HEK293 (cell line): Measurements from ENCODE around the gene CAMTA2.

Experiments used
- CTCF ChIA-PET: fragments of 350-600 bp; formaldehyde crosslinking; extraction: SDS; loops from one replicate; lab custom pipeline; 2021; ENCODE audit warnings: antibody characterized with exemption; lab: Yijun Ruan, JAX
- POLR2A ChIA-PET: fragments of 300-600 bp; formaldehyde crosslinking; extraction: SDS; loops from one replicate; lab custom pipeline; 2020; ENCODE audit warnings: antibody characterized with exemption, inconsistent platforms; lab: Yijun Ruan, JAX
- H3K27ac ChIP-seq: fragments of 200-500 bp; sonication (Bioruptor generic); 2 replicates; pipeline ENCODE4 v1.5.1; 2014; ENCODE audit warnings: low read depth, low read length, control low read depth, inconsistent platforms; ENCODE audit errors: extremely low read depth
- H3K36me3 ChIP-seq, 2 experiments: fragments of 200-500 bp in 1 of 2; sonication (Bioruptor generic) in 1 of 2; 1 replicate in 1 of 2; 2 replicates in 1 of 2; pipeline ENCODE4 v1.5.1; 2014 to 2017; ENCODE audit warnings: inconsistent platforms in 2 of 2, low read length in 2 of 2; ENCODE audit not compliant: control insufficient read depth in 2 of 2, insufficient read depth in 1 of 2
- H3K4me1 ChIP-seq: fragments of 200-500 bp; sonication (Bioruptor generic); 2 replicates; pipeline ENCODE4 v1.5.1; 2014; ENCODE audit warnings: mild to moderate bottlenecking, low read length, inconsistent platforms; ENCODE audit not compliant: control insufficient read depth, insufficient read depth
- H3K4me3 ChIP-seq: 2 replicates; pipeline ENCODE4 v1.5.1; 2011; ENCODE audit warnings: low read depth, mild to moderate bottlenecking, control low read depth, low read length, moderate library complexity
- H3K9me3 ChIP-seq: fragments of 200-500 bp; sonication (Bioruptor generic); 2 replicates; pipeline ENCODE4 v1.5.1; 2014; ENCODE audit warnings: low read depth, low read length, inconsistent platforms; ENCODE audit not compliant: control insufficient read depth, insufficient read depth
- GLI4 ChIP-seq: fragments of 450-650 bp; formaldehyde crosslinking; IDR thresholded peaks from 2 replicates; pipeline ENCODE4 v1.5.1; 2016; ENCODE audit warnings: missing biosample characterization, missing genetic modification characterization
- HOXA7 ChIP-seq: sonication (generic); formaldehyde crosslinking; IDR thresholded peaks from 2 replicates; pipeline ENCODE4 v1.8.1; 2022; ENCODE audit warnings: missing genetic modification reagents, borderline replicate concordance
- KLF1 ChIP-seq: fragments of 450-650 bp; formaldehyde crosslinking; IDR thresholded peaks from 2 replicates; pipeline ENCODE4 v1.5.1; 2016; ENCODE audit warnings: missing biosample characterization, missing genetic modification characterization
- KLF10 ChIP-seq: fragments of 450-650 bp; IDR thresholded peaks from 2 replicates; pipeline ENCODE4 v1.5.1; 2018; ENCODE audit warnings: missing biosample characterization, mild to moderate bottlenecking, missing genetic modification characterization
- RBAK ChIP-seq: fragments of 450-650 bp; formaldehyde crosslinking; IDR thresholded peaks from 2 replicates; pipeline ENCODE4 v1.5.1; 2016; ENCODE audit warnings: missing biosample characterization, missing genetic modification characterization
- ZBTB17 ChIP-seq: fragments of 450-650 bp; formaldehyde crosslinking; IDR thresholded peaks from 2 replicates; pipeline ENCODE4 v1.5.1; 2016; ENCODE audit warnings: missing biosample characterization, missing genetic modification characterization
- ZBTB20 ChIP-seq: fragments of 450-650 bp; formaldehyde crosslinking; IDR thresholded peaks from 2 replicates; pipeline ENCODE4 v1.5.1; 2016; ENCODE audit warnings: missing biosample characterization, missing genetic modification characterization
- ZBTB8A ChIP-seq: fragments of 450-650 bp; formaldehyde crosslinking; IDR thresholded peaks from 2 replicates; pipeline ENCODE4 v1.5.1; 2016; ENCODE audit warnings: missing biosample characterization, missing genetic modification characterization
- ZFP3 ChIP-seq: fragments of 450-650 bp; formaldehyde crosslinking; IDR thresholded peaks from 2 replicates; pipeline ENCODE4 v1.5.1; 2016; ENCODE audit warnings: low read depth, missing biosample characterization, missing genetic modification characterization
- ZIC2 ChIP-seq: fragments of 450-650 bp; formaldehyde crosslinking; IDR thresholded peaks from 2 replicates; pipeline ENCODE4 v1.5.1; 2016; ENCODE audit warnings: missing biosample characterization, missing genetic modification characterization
- ZNF184 ChIP-seq: fragments of 450-650 bp; IDR thresholded peaks from 2 replicates; pipeline ENCODE4 v1.5.1; 2018; ENCODE audit warnings: missing biosample characterization, mild to moderate bottlenecking, missing genetic modification characterization
- ZNF214 ChIP-seq: fragments of 450-650 bp; formaldehyde crosslinking; IDR thresholded peaks from 2 replicates; pipeline ENCODE4 v1.5.1; 2017; ENCODE audit warnings: missing biosample characterization, mild to moderate bottlenecking, missing genetic modification characterization, borderline replicate concordance
- ZNF366 ChIP-seq: fragments of 450-650 bp; formaldehyde crosslinking; conservative IDR thresholded peaks from 2 replicates; pipeline ENCODE4 v1.5.1; 2016; ENCODE audit warnings: missing biosample characterization, missing genetic modification characterization
- ZNF394 ChIP-seq: fragments of 450-650 bp; formaldehyde crosslinking; IDR thresholded peaks from 2 replicates; pipeline ENCODE4 v1.5.1; 2016; ENCODE audit warnings: missing biosample characterization, missing genetic modification characterization, mild to moderate bottlenecking, moderate library complexity, borderline replicate concordance
- ZNF560 ChIP-seq: fragments of 450-650 bp; formaldehyde crosslinking; IDR thresholded peaks from 2 replicates; pipeline ENCODE4 v1.5.1; 2017; ENCODE audit warnings: missing biosample characterization, missing genetic modification characterization, borderline replicate concordance
- ZNF561 ChIP-seq: fragments of 450-650 bp; IDR thresholded peaks from 2 replicates; pipeline ENCODE4 v1.5.1; 2018; ENCODE audit warnings: missing biosample characterization, missing genetic modification characterization, borderline replicate concordance
- ZNF624 ChIP-seq: fragments of 450-650 bp; formaldehyde crosslinking; IDR thresholded peaks from 2 replicates; pipeline ENCODE4 v1.5.1; 2017; ENCODE audit warnings: missing biosample characterization, missing genetic modification characterization
- ZNF654 ChIP-seq: fragments of 450-650 bp; formaldehyde crosslinking; IDR thresholded peaks from 2 replicates; pipeline ENCODE4 v1.5.1; 2016; ENCODE audit warnings: low read depth, missing biosample characterization, missing genetic modification characterization
- ZNF664 ChIP-seq: fragments of 450-650 bp; formaldehyde crosslinking; IDR thresholded peaks from 2 replicates; pipeline ENCODE4 v1.5.1; 2016; ENCODE audit warnings: missing biosample characterization, missing genetic modification characterization
- ZNF692 ChIP-seq: fragments of 450-650 bp; formaldehyde crosslinking; IDR thresholded peaks from 2 replicates; pipeline ENCODE4 v1.5.1; 2016; ENCODE audit warnings: missing biosample characterization, missing genetic modification characterization
- ZNF76 ChIP-seq: fragments of 450-650 bp; formaldehyde crosslinking; IDR thresholded peaks from 2 replicates; pipeline ENCODE4; 2016; ENCODE audit warnings: low read depth, missing biosample characterization, missing genetic modification characterization, borderline replicate concordance
- ZSCAN18 ChIP-seq: fragments of 450-650 bp; formaldehyde crosslinking; IDR thresholded peaks from 2 replicates; pipeline ENCODE4 v1.5.1; 2016; ENCODE audit warnings: missing biosample characterization, missing genetic modification characterization
- TF ChIP-seq, protein P1 (sequence below): fragments of 450-650 bp; formaldehyde crosslinking; IDR thresholded peaks from 2 replicates; pipeline ENCODE4 v1.5.1; 2016; ENCODE audit warnings: missing biosample characterization, missing genetic modification characterization
- TF ChIP-seq, protein P2 (sequence below): fragments of 450-650 bp; formaldehyde crosslinking; IDR thresholded peaks from 2 replicates; pipeline ENCODE4 v1.5.1; 2016; ENCODE audit warnings: missing biosample characterization, missing genetic modification characterization, low read depth

Gene CAMTA2

GRCh38 chr17:5000237-5000639 is 12.8 kb upstream of the CAMTA2 start (continued):
- TF ChIP-seq ZNF692 (tag by site-specific recombination): peak; percentile 80

- POLR2A ChIA-PET: interaction anchor here (1.4 kb wide), 1 partner anchor 13 kb away, joined by 3 read pairs; no protein-coding TSS in a partner anchor
- H3K27ac ChIP-seq: 0 out of 2 replicates have a peak overlapping the region, but pooled peaks have one; percentile 77
- H3K36me3 ChIP-seq: peaks cover 20 to 40% of the 10 kb centered on the region in 2 experiments; a peak in 2 of 3 replicates
- H3K9me3 ChIP-seq: no peaks in the 10 kb centered on the region
- CTCF ChIA-PET: interaction anchor here (0.7 to 1.9 kb wide), 5 partner anchors 8 to 21 kb away, joined by 3 to 7 read pairs (median 4); partner anchors contain the start of gene CAMTA2
- H3K4me3 ChIP-seq: no peak overlapping the region; the same call in 1 of the 2 replicates
- 0 out of 2 replicates have a peak, but pooled peaks have one; percentile 23 for TF ChIP-seq ZNF366 (tag by site-specific recombination)
- TF ChIP-seq ZIC2 (tag by site-specific recombination): no peak
- H3K4me1 ChIP-seq: peaks cover 14% of the 10 kb centered on the region
These were observed 12.1 kb upstream of the CAMTA2 start for GRCh38 chr17:4999430-5000093.

- Histone ChIP-seq H3K27ac (peak overlapping the region; percentile 77; the same call in 1 of the 2 replicates), H3K36me3 (peaks cover 13 to 34% of the 10 kb centered on the region in 2 experiments; a peak in 2 of 3 replicates), H3K4me1 (peaks cover 14% of the 10 kb centered on the region), H3K9me3 (no peaks in the 10 kb centered on the region), H3K4me3 (peak overlapping the region; percentile 65)
- POLR2A ChIA-PET: interaction anchor here (0.7 to 2.5 kb wide), 5 partner anchors 8 to 59 kb away, joined by 3 to 27 read pairs (median 19); partner anchors contain the start of genes CAMTA2, RNF167, SLC25A11 and SPAG7
- CTCF ChIA-PET: interaction anchor here (0.6 to 3.1 kb wide), 6 partner anchors 7 to 209 kb away, joined by 3 to 21 read pairs (median 4); partner anchors contain the start of gene CAMTA2
- TF ChIP-seq ZSCAN18 (tag by site-specific recombination): no peak
- TF ChIP-seq ZFP3 (tag by site-specific recombination): no peak
- TF ChIP-seq, protein P1, sequence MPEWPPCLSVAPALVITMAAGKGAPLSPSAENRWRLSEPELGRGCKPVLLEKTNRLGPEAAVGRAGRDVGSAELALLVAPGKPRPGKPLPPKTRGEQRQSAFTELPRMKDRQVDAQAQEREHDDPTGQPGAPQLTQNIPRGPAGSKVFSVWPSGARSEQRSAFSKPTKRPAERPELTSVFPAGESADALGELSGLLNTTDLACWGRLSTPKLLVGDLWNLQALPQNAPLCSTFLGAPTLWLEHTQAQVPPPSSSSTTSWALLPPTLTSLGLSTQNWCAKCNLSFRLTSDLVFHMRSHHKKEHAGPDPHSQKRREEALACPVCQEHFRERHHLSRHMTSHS (tag by site-specific recombination): no peak
- TF ChIP-seq ZNF561 (tag by site-specific recombination): no peak
- TF ChIP-seq ZNF366 (tag by site-specific recombination): no peak
- no peak for TF ChIP-seq ZBTB17 (tag by site-specific recombination)
- TF ChIP-seq RBAK (tag by site-specific recombination): no peak
- 0 out of 2 replicates have a peak, but pooled peaks have one; percentile 11 for TF ChIP-seq ZNF394
- no peak for TF ChIP-seq ZNF654 (tag by site-specific recombination)
- no peak for TF ChIP-seq KLF10 (tag by site-specific recombination)
- TF ChIP-seq ZNF560 (tag by site-specific recombination): no peak
- no peak for TF ChIP-seq ZNF184 (tag by site-specific recombination)
- TF ChIP-seq ZBTB8A (tag by site-specific recombination): no peak
- no peak for TF ChIP-seq ZNF76 (tag by site-specific recombination)
- TF ChIP-seq KLF1 (tag by site-specific recombination): peak; percentile 63
- TF ChIP-seq ZNF624 (tag by site-specific recombination): no peak
- TF ChIP-seq ZNF664: no peak
- no peak for TF ChIP-seq ZNF214
- TF ChIP-seq, protein P2, sequence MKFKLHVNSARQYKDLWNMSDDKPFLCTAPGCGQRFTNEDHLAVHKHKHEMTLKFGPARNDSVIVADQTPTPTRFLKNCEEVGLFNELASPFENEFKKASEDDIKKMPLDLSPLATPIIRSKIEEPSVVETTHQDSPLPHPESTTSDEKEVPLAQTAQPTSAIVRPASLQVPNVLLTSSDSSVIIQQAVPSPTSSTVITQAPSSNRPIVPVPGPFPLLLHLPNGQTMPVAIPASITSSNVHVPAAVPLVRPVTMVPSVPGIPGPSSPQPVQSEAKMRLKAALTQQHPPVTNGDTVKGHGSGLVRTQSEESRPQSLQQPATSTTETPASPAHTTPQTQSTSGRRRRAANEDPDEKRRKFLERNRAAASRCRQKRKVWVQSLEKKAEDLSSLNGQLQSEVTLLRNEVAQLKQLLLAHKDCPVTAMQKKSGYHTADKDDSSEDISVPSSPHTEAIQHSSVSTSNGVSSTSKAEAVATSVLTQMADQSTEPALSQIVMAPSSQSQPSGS (tag by site-specific recombination): no peak
- no peak for TF ChIP-seq HOXA7 (CRISPR knock-in tag)
- TF ChIP-seq ZBTB20 (tag by site-specific recombination): peak; percentile 78
- TF ChIP-seq GLI4: no peak
These were observed 11.4 kb upstream of the CAMTA2 start for GRCh38 chr17:4998732-4999429.
